UCSD-AML1 (cell line): Measurements from ENCODE around the gene UBAP2L.
"Not testable (repeated sequence)": the region's sequence is repeated elsewhere in the genome, so short reads cannot be mapped to it uniquely, and the experiment has no call there.

Experiments
- DNase-seq: peaks from one replicate; lab custom pipeline; 2025; ENCODE audit not compliant: unreplicated experiment; lab: John Stamatoyannopoulos, UW

The UBAP2L gene

DNA sequence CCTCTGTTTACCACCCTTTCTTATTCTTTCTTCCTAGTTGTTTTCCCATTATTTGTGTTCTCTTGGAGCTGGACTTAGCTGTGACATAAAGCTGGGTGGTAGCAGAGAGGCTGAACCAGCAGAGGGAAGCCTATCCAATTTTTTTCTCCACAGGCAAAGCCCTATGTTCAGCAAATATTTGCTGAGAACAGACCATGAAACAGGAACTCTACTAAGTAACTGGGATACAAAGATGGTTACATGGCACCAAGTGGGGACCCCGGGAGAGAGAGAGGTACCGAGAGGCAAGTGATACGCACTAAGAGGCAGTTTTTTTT, 21.2 kb upstream of the UBAP2L start:
- no peak for DNase-seq

DNA sequence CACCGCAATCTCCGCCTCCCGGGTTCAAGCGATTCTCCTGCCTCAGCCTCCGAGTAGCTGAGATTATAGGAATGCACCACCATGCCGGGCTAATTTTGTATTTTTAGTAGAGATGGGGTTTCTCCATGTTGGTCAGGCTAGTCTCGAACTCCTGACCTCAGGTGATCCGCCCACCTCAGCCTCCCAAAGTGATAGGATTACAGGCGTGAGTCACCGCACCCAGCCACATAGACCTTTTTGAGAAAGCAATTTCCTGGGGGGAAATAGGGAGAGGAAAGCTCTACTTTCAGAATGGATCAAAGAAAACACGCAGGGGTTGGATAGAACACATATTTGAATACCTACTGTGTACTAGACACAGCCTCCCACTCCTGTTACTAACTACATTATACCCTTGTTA, 15.0 kb upstream of the UBAP2L start:
- not testable (repeated sequence) for DNase-seq

DNA sequence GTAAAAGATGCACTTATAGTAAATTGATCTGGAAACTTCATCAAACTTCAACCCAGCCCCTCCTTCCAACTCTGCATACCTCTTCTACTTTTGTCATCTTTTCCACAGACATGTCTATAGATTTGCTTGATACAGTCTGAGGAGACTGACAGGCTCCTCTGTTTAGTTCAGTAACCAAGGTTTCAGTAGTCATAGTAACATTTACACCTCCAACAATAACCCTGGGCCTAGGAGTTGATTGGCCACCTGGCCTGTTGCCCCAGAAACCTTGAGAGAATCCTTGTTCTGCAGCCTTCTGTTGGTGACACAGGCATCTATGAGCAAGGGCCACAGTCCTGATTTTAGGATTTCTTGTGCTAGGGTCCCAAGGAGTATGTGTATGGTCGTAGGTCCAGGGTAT, 14.6 kb upstream of the UBAP2L start, which contains the start of gene CFAP141:
CFAP141 (minus strand) TSS at position 138 of the 400 bp plus-strand sequence; CDS start at position 112, 26 bp downstream.
- DNase-seq = no peak

DNA sequence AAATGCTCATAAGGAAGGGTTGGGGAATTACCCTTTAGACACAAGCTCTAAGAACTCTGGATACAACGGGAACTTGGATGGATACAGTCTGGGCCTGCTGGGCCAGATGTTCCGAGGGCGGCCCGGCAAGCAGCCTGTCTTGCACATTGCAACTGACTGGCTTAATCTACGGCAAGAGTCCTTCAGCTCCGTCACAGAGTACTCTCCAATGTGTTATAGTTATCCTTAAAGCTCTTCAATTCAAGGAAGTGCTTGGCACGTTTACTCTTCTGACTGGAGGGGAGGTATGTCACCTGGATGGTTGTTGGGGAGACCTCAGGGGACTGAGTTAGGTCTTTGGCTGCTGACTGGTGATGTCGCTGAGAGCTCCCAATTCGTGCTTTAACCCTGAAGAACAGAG, 13.5 kb upstream of the UBAP2L start:
- DNase-seq = no peak

DNA sequence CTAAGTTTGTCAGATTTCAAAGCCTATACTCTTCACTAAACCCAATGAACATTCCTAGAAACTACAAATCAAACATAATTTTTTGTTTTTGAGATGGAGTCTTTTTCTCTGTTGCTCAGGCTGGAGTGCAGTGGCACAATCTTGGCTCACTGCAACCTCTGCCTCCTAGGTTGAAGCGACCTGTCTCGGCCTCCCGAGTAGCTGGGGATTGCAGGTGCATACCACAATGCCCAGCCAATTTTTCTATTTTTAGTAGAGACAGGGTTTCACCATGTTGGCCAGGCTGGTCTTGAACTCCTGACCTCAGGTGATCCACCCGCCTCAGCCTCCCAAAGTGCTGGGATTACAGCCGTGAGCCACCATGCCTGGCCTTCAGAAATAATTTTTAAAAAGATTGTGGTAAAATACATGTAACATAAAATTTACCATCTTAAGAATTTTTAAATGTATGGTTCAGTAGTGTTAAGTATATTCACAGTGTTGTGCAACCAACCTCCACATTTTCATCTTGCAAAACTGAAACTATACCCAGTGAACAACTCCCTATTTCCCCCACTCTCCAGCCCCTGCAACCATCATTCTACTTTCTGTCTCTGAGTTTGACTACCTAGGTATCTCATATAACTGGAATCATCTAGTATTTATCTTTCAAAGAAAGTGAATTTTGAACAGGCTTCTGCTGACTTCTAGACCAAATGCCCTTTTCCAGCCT, 11.9 kb upstream of the UBAP2L start:
- DNase-seq = no peak

DNA sequence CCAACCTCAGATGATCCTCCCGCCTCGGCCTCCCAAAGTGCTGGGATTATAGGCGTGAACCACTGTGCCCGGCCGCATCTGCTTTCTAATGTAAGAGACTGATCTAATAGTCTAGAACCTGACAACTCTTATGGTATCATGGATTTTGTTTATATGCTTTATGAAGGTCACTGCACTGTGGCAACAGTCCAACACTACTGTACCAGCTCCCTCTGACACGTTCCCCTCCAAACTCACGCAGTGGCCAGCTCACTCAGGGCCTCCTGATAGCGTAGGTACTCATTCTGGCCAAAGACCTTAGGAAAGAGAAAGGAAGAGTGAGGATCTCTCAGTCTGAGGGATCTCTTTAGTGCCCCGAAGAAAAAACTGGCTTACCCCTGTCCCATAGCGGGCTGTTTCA, 8.7 kb upstream of the UBAP2L start:
- DNase-seq = no peak

DNA sequence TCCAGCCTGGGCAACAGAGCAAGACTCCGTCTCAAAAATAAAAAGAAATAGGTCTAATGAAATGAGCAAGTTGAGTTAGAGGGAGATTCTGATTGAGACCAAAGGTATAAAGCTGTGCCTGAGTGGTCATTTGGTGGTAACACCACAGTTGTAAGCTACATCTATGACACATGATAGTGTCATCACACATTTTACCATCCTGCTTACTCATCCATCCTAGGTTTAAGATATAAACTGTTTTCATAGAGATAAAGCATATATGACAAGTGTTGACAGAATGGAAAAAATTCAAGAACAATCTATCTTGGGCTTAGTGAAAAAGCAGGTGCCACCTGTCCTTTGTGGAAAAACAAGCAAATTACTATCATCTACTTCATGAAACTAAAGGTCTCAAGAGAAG, 7.5 kb upstream of the UBAP2L start:
- no peak for DNase-seq

DNA sequence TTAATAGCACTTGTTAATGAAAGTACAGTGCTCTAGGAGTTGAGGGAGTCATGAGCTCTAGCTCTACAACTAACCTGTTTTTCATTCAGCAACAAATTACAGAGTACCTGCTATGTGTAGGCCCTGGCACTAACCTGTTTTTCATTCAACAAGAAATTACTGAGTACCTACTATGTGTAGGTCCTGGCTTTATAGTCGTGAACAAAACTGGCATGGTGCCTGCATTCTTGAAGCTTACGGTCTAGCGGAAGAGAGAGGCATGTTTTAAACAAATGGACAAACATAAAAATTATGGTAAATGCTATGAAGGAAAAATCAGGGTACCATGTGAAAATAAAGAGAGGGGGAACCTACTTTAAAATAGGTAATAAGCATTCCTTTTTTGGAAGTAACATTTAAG, 2.2 kb upstream of the UBAP2L start:
- DNase-seq = no peak

DNA sequence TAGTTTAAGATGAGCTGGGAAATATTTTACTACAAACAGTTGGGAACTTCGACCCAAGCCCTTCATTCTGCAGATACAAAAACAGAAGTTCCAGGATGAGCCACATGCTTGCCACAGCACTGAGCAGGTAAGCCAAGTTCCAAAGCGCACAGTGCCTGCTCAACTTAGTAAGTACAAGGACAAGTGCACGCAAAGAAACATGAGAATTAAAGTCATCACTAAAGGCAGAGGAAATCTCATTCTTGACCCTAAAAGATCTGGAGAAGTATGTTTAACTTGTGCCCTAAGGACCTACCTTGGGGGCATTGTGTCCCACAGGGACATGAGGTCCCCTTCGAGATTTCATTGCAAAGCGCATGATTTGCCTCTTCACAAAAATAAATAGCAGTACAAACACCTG, 1.2 kb upstream of the UBAP2L start:
- DNase-seq = no peak

DNA sequence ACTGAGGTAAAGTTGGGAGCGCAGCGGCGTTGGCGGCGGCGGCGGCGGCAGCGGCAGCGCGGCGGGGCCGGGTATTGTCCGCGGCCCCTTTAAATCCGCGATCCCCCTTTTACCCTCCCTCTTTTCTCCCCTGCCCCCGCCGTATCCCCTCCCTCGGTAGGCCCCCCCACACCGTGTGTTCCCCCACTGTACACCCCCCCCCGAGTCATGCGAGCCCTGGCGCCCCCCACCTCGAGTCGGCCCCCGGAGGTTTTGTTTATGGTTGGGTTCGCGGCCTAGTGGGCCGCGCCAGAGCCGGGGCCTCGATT, 169 bp downstream of the UBAP2L start:
- no peak for DNase-seq

DNA sequence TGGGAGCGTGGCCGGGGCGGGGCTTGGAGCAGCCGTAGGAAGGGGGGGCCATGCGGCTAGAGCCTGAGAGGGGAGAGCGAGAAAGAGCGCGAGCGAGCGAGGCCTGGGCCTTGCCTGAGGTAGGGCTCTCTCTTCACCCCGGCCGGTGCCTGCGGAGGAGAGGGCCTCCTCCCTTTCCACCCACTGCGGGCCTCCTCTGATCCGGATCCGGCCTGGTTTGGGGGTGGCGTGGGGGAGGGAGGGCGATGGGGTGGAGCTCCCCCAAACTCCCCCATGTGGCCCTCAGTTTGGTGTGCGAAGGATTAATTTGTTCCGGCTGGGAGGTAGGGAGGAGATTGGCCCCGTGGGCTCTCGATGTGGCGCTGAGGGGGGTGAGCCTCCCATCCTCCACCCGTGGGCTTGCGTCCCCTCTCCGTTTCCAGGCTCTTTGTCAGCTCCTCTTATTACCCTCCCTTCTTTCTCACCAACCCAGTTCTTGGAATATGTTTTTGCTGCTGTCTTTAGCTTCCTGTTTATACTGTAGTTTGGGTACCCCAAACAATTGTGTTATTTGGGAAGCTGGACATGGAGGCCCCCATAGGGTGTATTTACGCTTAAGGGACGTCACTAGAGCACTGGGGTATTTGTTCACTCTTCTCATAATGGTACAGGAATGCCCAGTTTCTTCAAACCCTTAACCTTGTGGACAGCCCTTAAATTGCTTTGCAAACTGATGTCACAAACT, 685 bp downstream of the UBAP2L start:
- DNase-seq = peak; percentile 55

DNA sequence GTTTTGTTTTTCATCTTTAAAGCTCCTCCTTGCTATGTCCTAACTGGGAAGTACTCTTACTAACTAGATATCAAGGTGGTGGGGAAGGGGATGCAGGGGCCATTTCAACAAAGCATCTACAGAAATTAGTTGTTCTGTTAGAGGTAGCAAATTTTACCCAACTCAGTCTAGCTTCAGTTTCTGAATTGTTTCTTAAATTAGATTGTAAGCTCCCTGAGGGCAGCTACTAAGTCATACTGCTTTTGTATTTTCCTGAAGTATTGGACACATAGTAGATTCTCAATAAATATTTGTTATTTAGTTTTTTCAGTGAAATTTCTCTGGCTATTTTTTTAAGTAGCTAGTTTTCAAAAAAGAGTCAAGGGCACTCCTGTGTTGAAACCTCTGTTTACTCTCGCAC, 1.8 kb downstream of the UBAP2L start:
- DNase-seq = no peak

DNA sequence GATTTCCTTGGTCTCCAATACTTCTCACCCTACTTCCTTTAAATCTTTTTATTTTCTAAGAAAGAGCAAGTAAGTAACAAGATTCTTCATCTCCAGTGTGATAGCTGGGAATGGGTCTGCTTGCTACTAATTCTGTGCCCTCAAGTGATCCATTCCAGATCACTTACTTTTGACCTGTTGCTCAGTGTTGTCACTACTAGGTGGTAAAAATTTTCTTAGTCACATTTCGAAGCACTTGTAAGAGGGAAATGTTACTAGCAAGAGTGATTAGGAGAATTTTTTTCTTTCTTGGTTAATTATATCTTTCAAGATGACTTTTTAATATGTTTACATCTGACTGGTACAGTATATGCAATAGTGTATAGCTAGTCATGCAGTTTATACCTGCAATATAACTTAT, 2.2 kb downstream of the UBAP2L start:
- no peak for DNase-seq

DNA sequence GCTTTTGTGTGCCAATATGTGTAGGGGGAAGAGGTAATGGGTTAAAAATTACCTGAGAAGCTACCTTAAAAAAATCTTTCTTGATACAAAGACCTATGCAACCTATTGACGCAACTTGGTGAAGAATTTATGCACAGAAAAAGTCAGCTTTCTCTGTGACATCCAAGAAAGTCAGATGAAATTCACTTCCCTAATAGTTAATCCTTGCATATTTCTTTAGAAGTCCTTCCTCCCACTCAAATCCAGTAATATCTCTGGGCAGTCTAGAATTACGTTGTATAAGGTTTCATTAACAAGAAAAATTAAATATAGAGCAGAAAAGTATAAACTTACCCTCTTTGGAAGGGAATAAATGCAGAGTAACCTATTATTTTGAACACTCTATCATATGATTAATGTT, 2.9 kb downstream of the UBAP2L start:
- DNase-seq = no peak

DNA sequence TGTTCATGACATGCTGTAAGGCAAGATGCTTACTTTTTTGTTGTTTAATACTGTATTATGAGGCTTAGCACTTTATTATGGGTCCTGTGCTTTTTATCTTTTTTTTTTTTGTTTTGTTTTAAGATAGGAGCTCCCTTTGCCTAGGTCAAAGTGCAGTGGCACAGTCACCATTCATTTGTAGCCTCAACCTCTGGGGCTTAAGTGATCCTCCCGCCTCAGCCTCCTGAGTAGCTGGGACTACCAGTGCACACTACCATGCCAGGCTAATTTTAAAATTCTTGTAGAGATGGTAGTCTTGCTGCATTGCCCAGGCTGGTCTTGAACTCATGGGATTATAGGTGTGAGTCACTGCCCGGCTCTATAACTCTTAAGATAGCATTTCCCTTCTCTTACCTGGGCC, 4.6 kb downstream of the UBAP2L start:
- DNase-seq = no peak

DNA sequence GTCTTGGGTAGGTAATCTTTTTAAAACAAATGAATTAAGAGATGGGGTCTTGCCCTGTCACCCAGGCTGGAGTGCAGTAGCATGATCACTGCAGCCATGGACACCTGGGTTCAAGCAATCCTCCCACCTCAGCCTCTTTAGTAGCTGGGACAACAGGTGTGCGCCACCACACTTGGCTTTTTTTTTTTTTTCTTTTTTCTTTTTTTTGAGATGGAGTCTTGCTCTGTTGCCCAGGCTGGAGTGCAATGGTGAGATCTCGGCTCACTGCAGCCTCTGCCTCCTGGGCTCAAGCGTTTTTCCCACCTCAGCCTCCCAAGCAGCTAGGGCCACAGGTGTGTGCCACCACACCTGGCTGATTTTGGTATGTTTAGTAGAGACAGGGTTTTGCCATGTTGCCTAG, 10.4 kb downstream of the UBAP2L start:
- DNase-seq = not testable (repeated sequence)

DNA sequence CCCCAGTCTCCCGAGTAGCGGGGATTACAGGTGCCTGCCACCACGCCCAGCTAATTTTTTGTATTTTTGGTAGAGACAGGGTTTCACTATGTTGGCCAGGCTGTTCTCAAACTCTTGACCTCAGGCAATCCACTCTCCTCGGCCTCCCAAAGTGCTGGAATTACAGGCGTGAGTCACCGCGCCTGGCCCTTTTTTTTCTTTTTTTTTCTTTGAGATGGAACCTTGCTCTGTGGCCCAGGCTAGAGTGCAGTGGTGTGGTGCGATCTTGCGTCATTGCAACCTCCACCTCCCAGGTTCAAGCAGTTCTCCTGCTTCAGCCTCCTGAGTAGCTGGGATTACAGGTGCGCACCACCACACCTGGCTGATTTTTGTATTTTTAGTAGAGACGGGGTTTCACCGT, 12.4 kb downstream of the UBAP2L start:
- not testable (repeated sequence) for DNase-seq

DNA sequence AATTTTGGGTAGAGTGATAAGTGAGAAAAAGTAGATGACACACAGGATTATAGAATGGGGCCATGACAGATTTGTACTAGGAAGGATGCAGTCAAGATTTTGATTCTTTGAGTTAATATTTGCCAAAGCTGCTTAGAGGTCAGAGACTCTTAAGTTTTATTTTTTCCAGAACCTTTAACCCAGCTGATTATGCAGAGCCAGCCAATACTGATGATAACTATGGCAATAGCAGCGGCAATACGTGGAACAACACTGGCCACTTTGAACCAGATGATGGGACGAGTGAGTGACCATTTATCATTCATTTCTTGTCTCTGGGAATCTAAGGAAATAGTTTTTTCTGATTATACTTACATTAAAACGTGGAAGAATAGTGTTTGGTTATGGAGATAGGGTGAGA, 16.1 kb downstream of the UBAP2L start:
- no peak for DNase-seq

DNA sequence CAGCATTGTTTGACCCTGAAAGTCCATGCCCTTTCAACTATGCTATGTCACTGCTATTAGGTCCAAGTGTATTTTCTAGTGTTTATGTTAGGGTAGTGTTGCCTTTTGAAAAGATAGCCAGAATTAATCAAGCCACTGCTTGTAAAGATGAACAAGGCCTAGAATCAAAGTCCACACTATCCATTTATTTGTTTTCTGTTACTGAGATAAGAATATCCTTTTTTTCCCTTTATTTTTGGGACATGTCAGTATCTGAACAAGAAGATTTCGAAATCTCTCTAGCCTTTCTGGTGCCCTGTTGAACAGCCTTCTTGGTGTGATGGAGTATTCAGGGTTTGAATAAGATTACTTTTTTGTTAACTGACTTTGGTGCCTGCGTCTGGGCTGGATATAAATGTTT, 16.7 kb downstream of the UBAP2L start:
- DNase-seq = no peak

DNA sequence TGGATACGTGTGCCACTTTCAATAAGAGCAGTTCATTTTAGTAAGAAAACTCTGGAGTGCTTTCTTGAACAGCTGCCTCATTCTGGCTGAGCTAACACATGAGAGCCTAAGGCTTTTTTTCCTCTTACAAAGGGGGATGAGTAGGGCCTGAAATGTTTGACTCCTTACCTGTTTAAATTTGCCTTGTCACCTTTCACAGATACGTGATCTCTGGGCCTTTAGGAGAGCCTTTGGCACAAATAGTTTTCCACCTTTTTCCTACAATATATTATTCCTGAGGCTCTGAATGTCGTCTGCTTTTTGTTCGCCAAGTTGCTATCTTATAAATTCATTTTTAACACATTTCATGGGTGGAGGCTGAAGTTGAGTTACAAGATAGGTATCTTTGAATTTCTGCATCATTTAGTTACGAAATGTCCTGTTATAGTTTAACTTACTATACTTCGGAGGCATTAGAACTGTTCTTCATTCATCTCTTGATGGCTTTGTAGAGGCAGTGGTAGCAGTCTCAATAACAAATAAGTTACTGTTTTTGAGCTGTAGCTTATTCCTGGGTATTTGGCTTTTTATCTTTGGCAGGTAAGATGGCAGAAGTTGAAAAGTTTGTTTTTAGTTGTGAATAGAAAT, 17.2 kb downstream of the UBAP2L start:
- no peak for DNase-seq

DNA sequence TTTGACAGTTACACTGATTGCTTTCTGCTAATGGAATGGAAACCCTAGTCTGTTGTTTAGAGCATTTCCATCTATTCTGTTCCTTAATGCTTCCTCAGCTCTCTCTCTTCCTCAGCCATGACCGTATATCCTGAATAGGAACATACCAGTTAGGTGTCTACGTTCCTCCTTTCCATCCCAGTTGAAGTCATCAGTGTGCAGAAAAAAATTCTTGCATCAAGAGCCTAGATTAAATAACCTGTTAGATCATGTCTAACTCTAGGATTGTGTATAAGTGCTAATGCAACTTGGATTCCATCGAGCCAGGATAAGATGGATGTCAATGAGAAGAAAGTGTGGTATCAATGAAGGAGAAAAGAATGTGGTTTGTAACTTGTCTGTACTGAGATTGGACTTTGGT, 18.7 kb downstream of the UBAP2L start:
- DNase-seq = no peak

DNA sequence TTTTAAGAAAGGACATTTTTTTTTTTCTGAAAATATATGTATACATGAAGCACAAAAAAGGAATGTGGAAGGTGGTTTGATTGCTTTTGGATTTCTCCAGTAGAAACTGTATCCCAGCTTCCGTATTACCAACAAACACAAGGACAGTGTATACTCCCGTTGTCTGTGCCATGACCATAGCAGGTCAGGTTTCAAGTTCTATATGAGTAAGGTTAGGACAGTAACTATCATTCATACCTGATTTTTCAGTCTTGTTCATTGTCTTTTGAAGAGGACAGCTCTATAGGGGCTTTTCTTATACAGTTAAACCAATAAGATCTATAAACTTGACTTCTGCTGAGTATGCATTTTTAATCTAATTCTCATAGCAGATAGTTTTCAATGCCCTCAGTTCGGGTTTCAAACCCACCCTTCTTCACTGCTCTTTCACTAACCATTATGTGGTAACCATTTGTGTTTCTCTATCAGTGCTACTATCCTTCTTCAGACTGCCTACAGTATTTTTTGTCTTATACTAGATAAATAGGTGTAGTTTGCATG, 19.6 kb downstream of the UBAP2L start:
- DNase-seq = no peak
